Neural progenitor cell (in vitro differentiated cells): ENCODE data around the gene ADAM22. TPM values are rescaled to one million over a fixed set of nuclear protein-coding genes. Genes with fewer than 3 reads are reported as not detected.
"Not testable (repeated sequence)": the region's sequence is repeated elsewhere in the genome, so short reads cannot be mapped to it uniquely, and the experiment has no call there.

Experiments
- DNase-seq: peaks from one replicate; pipeline ENCODE4 v3.0.0-alpha.2; 2016; ENCODE audit warnings: low spot score
- H2AFZ ChIP-seq: fragments of 200-600 bp; sonication (generic); replicated peaks from 2 replicates; pipeline ENCODE4 v1.6.1; 2016; ENCODE audit warnings: antibody characterized with exemption
- H3F3A ChIP-seq: fragments of 200-600 bp; sonication (generic); 2 replicates; pipeline ENCODE4 v1.6.1; 2016; ENCODE audit warnings: antibody characterized with exemption, low read depth
- H3K27ac ChIP-seq: fragments of 200-600 bp; sonication (generic); 2 replicates; pipeline ENCODE4 v1.5.1; 2016; ENCODE audit warnings: mild to moderate bottlenecking
- H3K27me3 ChIP-seq: fragments of 200-600 bp; sonication (generic); 2 replicates; pipeline ENCODE4 v1.6.1; 2016; ENCODE audit warnings: mild to moderate bottlenecking, moderate library complexity
- H3K36me3 ChIP-seq: fragments of 200-600 bp; sonication (generic); 2 replicates; pipeline ENCODE4 v1.5.1; 2016
- H3K4me1 ChIP-seq: fragments of 200-600 bp; sonication (generic); 2 replicates; pipeline ENCODE4 v1.6.1; 2016; ENCODE audit warnings: mixed run types
- H3K4me2 ChIP-seq: fragments of 200-600 bp; sonication (generic); 2 replicates; pipeline ENCODE4 v1.6.1; 2016
- H3K4me3 ChIP-seq: fragments of 200-600 bp; sonication (generic); 2 replicates; pipeline ENCODE4 v1.5.1; 2016
- H3K79me2 ChIP-seq: fragments of 200-600 bp; sonication (generic); 2 replicates; pipeline ENCODE4 v1.6.1; 2016; ENCODE audit warnings: low read depth
- H3K9ac ChIP-seq: fragments of 200-600 bp; sonication (generic); 2 replicates; pipeline ENCODE4 v1.6.1; 2016
- H3K9me3 ChIP-seq: fragments of 200-600 bp; sonication (generic); 2 replicates; pipeline ENCODE4 v1.5.1; 2016; ENCODE audit warnings: low read depth
- H4K20me1 ChIP-seq: fragments of 200-600 bp; sonication (generic); 2 replicates; pipeline ENCODE4 v1.6.1; 2016; ENCODE audit warnings: low read depth
- H3K27ac Mint-ChIP-seq: 3 replicates; pipeline ENCODE4 v1.8.0; 2021; ENCODE audit warnings: mixed read lengths
- H3K27me3 Mint-ChIP-seq: 2 replicates; pipeline ENCODE4 v1.8.0; 2022; ENCODE audit warnings: low read depth, mild to moderate bottlenecking, inconsistent platforms, moderate library complexity, mixed read lengths; ENCODE audit not compliant: insufficient read depth
- H3K36me3 Mint-ChIP-seq: 3 replicates; pipeline ENCODE4 v1.8.0; 2021; ENCODE audit warnings: mixed read lengths
- H3K4me1 Mint-ChIP-seq: 3 replicates; pipeline ENCODE4 v1.8.0; 2021; ENCODE audit warnings: mixed read lengths
- H3K4me3 Mint-ChIP-seq: 3 replicates; pipeline ENCODE4 v1.8.0; 2021; ENCODE audit warnings: mild to moderate bottlenecking, moderate library complexity, mixed read lengths
- H3K9me3 Mint-ChIP-seq: 3 replicates; pipeline ENCODE4 v1.8.0; 2020; ENCODE audit warnings: mixed read lengths
- CTCF ChIP-seq: fragments of 200-600 bp; sonication (generic); IDR thresholded peaks from 2 replicates; pipeline ENCODE4 v1.5.1; 2017; ENCODE audit warnings: antibody characterized with exemption, mild to moderate bottlenecking
- EZH2 ChIP-seq: fragments of 200-600 bp; sonication (generic); IDR thresholded peaks from 2 replicates; pipeline ENCODE4 v1.6.1; 2017; ENCODE audit warnings: antibody characterized with exemption, mild to moderate bottlenecking, moderate library complexity
- EZH2phosphoT487 ChIP-seq: fragments of 200-600 bp; sonication (generic); IDR thresholded peaks from 2 replicates; pipeline ENCODE4 v1.6.1; 2017; ENCODE audit warnings: antibody characterized with exemption
- total RNA-seq: library from RNA; depleted of rRNA; stranded (reverse); fragments of >200 nt; gene quantifications from 2 replicates; pipeline ENCODE4 v1.2.3, GENCODE V29; 2015; ENCODE audit warnings: low replicate concordance

ADAM22 gene
- total RNA-seq, 1 donor from 2014 or later, result 13.7 TPM

- H3K27ac Mint-ChIP-seq, result no peak overlapping the region
- Histone ChIP-seq H3F3A (no peaks in the 10 kb centered on the region), H4K20me1 (no peaks in the 10 kb centered on the region), H3K4me3 (no peak overlapping the region), H3K27me3 (no peaks in the 10 kb centered on the region), H2AFZ (peak overlapping the region; percentile 50), H3K9ac (no peak overlapping the region), H3K9me3 (no peaks in the 10 kb centered on the region), H3K4me2 (no peak overlapping the region), H3K4me1 (no peaks in the 10 kb centered on the region), H3K36me3 (no peaks in the 10 kb centered on the region), H3K79me2 (no peaks in the 10 kb centered on the region), H3K27ac (no peak overlapping the region)
- H3K9me3 Mint-ChIP-seq, result no peaks in the 10 kb centered on the region
- no peaks in the 10 kb centered on the region for H3K27me3 Mint-ChIP-seq
- no peak overlapping the region for H3K4me3 Mint-ChIP-seq
- no peaks in the 10 kb centered on the region for H3K36me3 Mint-ChIP-seq
- no peaks in the 10 kb centered on the region for H3K4me1 Mint-ChIP-seq
- no peak for TF ChIP-seq EZH2
- no peak for TF ChIP-seq CTCF
- TF ChIP-seq EZH2phosphoT487, result no peak
- no peak for DNase-seq
Observed at GRCh38 chr7:87920578-87920977, 13.5 kb upstream of the ADAM22 start.

GRCh38 chr7:87922759-87923395 lies 11.2 kb upstream of the ADAM22 start:
- H3K27ac Mint-ChIP-seq, H3K4me3 ChIP-seq, H3K9ac ChIP-seq, H3K27me3 ChIP-seq, H2AFZ ChIP-seq, H3K4me1 Mint-ChIP-seq, H3K9me3 Mint-ChIP-seq, H3K79me2 ChIP-seq, H3K36me3 Mint-ChIP-seq, H4K20me1 ChIP-seq, H3F3A ChIP-seq, H3K27ac ChIP-seq, H3K4me3 Mint-ChIP-seq, H3K27me3 Mint-ChIP-seq, H3K36me3 ChIP-seq, DNase-seq, H3K4me2 ChIP-seq, H3K4me1 ChIP-seq, H3K9me3 ChIP-seq: not testable (repeated sequence)

- no peak overlapping the region for H3K27ac Mint-ChIP-seq
- peak overlapping the region; percentile 55 for H2AFZ ChIP-seq
- H3K4me1 Mint-ChIP-seq, result peaks cover 7% of the 10 kb centered on the region
- H4K20me1 ChIP-seq, result no peaks in the 10 kb centered on the region
- no peaks in the 10 kb centered on the region for H3K27me3 ChIP-seq
- no peaks in the 10 kb centered on the region for H3K36me3 ChIP-seq
- no peak overlapping the region for H3K9ac ChIP-seq
- H3K4me2 ChIP-seq, result peak overlapping the region; percentile 0
- no peak for TF ChIP-seq EZH2phosphoT487
- TF ChIP-seq CTCF, result peak; percentile 56
- H3F3A ChIP-seq, result no peaks in the 10 kb centered on the region
- no peaks in the 10 kb centered on the region for H3K9me3 Mint-ChIP-seq
- H3K27ac ChIP-seq, result no peak overlapping the region
- H3K79me2 ChIP-seq, result no peaks in the 10 kb centered on the region
- H3K27me3 Mint-ChIP-seq, result peaks cover 2% of the 10 kb centered on the region
- peak; percentile 43 for DNase-seq
- no peaks in the 10 kb centered on the region for H3K9me3 ChIP-seq
- peaks cover 7% of the 10 kb centered on the region for H3K4me1 ChIP-seq
- H3K4me3 Mint-ChIP-seq, result no peak overlapping the region
- H3K36me3 Mint-ChIP-seq, result no peaks in the 10 kb centered on the region
- no peak overlapping the region for H3K4me3 ChIP-seq
Observed at GRCh38 chr7:87926581-87927461, 7.2 kb upstream of the ADAM22 start.

GRCh38 chr7:87933605-87933952 lies 472 bp upstream of the ADAM22 start:
- Histone ChIP-seq H3K27ac (no peak overlapping the region), H3K36me3 (no peaks in the 10 kb centered on the region), H3K9me3 (no peaks in the 10 kb centered on the region), H3K4me1 (no peaks in the 10 kb centered on the region), H3K4me3 (peak overlapping the region; percentile 70), H3F3A (peaks cover 10% of the 10 kb centered on the region), H3K79me2 (no peaks in the 10 kb centered on the region), H3K9ac (no peak overlapping the region), H3K4me2 (peak overlapping the region; percentile 95), H2AFZ (peak overlapping the region; percentile 91), H3K27me3 (peaks cover 21% of the 10 kb centered on the region), H4K20me1 (no peaks in the 10 kb centered on the region)
- DNase-seq, result no peak
- Mint-ChIP-seq H3K27ac (no peak overlapping the region), H3K4me3 (peak overlapping the region; percentile 95), H3K4me1 (peaks cover 7% of the 10 kb centered on the region), H3K27me3 (peaks cover 3% of the 10 kb centered on the region), H3K9me3 (no peaks in the 10 kb centered on the region), H3K36me3 (peaks cover 5% of the 10 kb centered on the region)
- no peak for TF ChIP-seq CTCF
- no peak for TF ChIP-seq EZH2
- no peak for TF ChIP-seq EZH2phosphoT487
